Kidney (tissue), 14 donors: ENCODE results near the gene ZNF776. TPM values are rescaled to one million over a fixed set of nuclear protein-coding genes. Genes with fewer than 3 reads are reported as not detected.

Experiments used
- DNase-seq, 5 donors: peaks; one replicate each; pipeline ENCODE4 v3.0.0-alpha.2; 2013 to 2020
- FAIRE-seq: peaks from 2 replicates; lab custom pipeline; 2012; peaks lifted over from hg19 to GRCh38; lab: Jason Lieb, UNC
- H3K27ac ChIP-seq, 2 donors: one replicate each; pipeline ENCODE4 v1.7.0; 2013; ENCODE audit warnings: low read depth in 2 of 2, low read length in 2 of 2, inconsistent platforms in 1 of 2
- H3K27me3 ChIP-seq: one replicate; pipeline ENCODE4 v1.7.1; 2013; ENCODE audit warnings: low read length, inconsistent platforms; ENCODE audit not compliant: control insufficient read depth, insufficient read depth
- H3K36me3 ChIP-seq, 3 donors: one replicate each; pipeline versions ENCODE4 v1.7.0 to v1.7.1; 2013; ENCODE audit warnings: low read length in 3 of 3, control low read depth in 1 of 3, inconsistent platforms in 1 of 3; ENCODE audit not compliant: insufficient read depth in 3 of 3, control insufficient read depth in 2 of 3
- H3K4me1 ChIP-seq, 3 donors: one replicate each; pipeline versions ENCODE4 v1.7.0 to v1.7.1; 2013; ENCODE audit warnings: low read length in 3 of 3, inconsistent platforms in 1 of 3, low read depth in 1 of 3; ENCODE audit not compliant: control insufficient read depth in 2 of 3, insufficient read depth in 2 of 3
- H3K4me3 ChIP-seq, 3 donors: one replicate each; pipeline versions ENCODE4 v1.7.0 to v1.8.1; 2013; ENCODE audit warnings: low read length in 3 of 3, control low read depth in 1 of 3, inconsistent platforms in 1 of 3
- H3K9ac ChIP-seq, 3 donors: one replicate each; pipeline versions ENCODE4 v1.7.0 to v1.7.1; 2013; ENCODE audit warnings: low read length in 3 of 3, control low read depth in 1 of 3, inconsistent platforms in 1 of 3
- H3K9me3 ChIP-seq, 3 donors: one replicate each; pipeline versions ENCODE4 v1.7.0 to v1.7.1; 2013; ENCODE audit warnings: low read length in 3 of 3, control low read depth in 1 of 3, inconsistent platforms in 1 of 3; ENCODE audit not compliant: control insufficient read depth in 2 of 3, insufficient read depth in 1 of 3
- intact Hi-C: fragments of 100-400 bp; cut with DNase I; formaldehyde crosslinking; loops from one replicate; pipeline ENCODE4 v1.11.1; 2022
- polyA plus RNA-seq: library from polyadenylated mRNA; stranded (reverse); fragments of 350-450 nt; fragmentation: Illumina TruSeq; extraction: RNeasy Lipid Tissue Mini Kit (QIAGEN cat#74804); gene quantifications from one replicate; pipeline ENCODE4 v1.2.3, GENCODE V29; 2014; ENCODE audit warnings: low read depth, low replicate concordance; ENCODE audit not compliant: insufficient read depth
- total RNA-seq: library from RNA; stranded (reverse); fragmentation: NEBNext Ultra II Directional; extraction: Animal tissue kit (Norgen Biotek cat#: 25700); gene quantifications from one replicate; pipeline ENCODE4 v1.2.1, GENCODE V29; 2021
- TF ChIP-seq, protein P1 (sequence below): IDR thresholded peaks from 3 replicates; pipeline ENCODE4 v1.5.1; 2012; ENCODE audit warnings: mild to moderate bottlenecking, moderate library complexity, borderline replicate concordance; ENCODE audit not compliant: insufficient read depth; ENCODE audit errors: extremely low read depth
- donor health status: control.
- donor health status: control.
- donor health status: control.
- donor health status: control.
- donor health status: control.
- donor health status: DM: yes; HTN: yes; CAD: no.
- donor health status: Normal renal cell carcinoma (clear cell type).

The ZNF776 gene
- total and polyA plus RNA-seq, 2 donors from 2014 or later: 5.6 to 20.5 TPM

DNA sequence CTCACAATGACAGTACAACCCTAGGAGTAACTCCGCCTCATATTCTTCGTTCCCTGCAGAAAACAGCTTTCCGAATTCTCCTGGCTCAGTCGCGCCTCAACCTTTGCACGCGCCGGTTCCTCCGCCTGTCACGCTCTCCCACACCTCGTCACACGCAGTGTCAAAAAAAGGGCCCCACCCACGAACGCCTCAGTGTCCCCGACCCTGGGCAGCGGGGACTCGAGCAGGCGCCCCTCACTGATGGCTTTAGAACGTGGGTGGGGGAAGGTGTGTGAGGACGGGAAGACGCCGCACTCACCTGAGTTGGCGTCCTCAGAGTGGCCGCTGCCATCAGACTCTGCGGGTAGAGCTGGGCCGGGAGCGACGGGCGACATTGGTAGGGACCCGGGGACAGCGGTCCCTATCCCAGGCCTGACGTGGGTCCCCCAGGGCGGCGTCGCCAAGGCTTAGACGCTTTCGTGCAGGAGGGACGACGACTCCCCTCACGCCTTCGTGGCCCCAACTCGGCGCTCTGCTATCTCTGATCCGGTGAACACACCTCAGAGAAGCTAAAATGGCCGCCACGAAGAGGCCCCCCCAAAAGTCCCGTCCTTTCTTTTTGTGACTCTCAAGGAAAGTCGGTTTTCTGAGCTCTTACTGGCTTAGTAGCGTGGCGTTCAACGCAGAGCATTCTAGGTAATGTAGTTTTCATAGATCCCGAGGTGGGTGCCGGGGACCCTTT is 37.8 kb upstream of the ZNF776 start, which contains the start of gene ZNF154:
TSS of gene ZNF154 (minus strand) at position 564 of the 721 bp plus-strand sequence. CDS start at position 331, 233 bp downstream.
- H3K4me3 ChIP-seq: peak within 1 kb of the TSS; percentile 72 to 98 (median 74)
- H3K27ac ChIP-seq: peak within 1 kb of the TSS; percentile 70 to 84
- peaks cover 0 to 10% (median 3%) of the 10 kb centered on the region in 3 donors for H3K36me3 ChIP-seq
- DNase-seq (peak; percentile 71 to 96 (median 89)), FAIRE-seq (no peak)
- intact Hi-C loops: no loop called here
- TF ChIP-seq, protein P1, sequence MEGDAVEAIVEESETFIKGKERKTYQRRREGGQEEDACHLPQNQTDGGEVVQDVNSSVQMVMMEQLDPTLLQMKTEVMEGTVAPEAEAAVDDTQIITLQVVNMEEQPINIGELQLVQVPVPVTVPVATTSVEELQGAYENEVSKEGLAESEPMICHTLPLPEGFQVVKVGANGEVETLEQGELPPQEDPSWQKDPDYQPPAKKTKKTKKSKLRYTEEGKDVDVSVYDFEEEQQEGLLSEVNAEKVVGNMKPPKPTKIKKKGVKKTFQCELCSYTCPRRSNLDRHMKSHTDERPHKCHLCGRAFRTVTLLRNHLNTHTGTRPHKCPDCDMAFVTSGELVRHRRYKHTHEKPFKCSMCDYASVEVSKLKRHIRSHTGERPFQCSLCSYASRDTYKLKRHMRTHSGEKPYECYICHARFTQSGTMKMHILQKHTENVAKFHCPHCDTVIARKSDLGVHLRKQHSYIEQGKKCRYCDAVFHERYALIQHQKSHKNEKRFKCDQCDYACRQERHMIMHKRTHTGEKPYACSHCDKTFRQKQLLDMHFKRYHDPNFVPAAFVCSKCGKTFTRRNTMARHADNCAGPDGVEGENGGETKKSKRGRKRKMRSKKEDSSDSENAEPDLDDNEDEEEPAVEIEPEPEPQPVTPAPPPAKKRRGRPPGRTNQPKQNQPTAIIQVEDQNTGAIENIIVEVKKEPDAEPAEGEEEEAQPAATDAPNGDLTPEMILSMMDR: no peak
- peaks cover 0 to 10% (median 0%) of the 10 kb centered on the region in 3 donors for H3K4me1 ChIP-seq
- H3K9ac ChIP-seq: peak within 1 kb of the TSS; percentile 42 to 90 (median 70)
- H3K27me3 ChIP-seq: no peaks in the 10 kb centered on the region
- H3K9me3 ChIP-seq: peaks cover 4 to 30% (median 6%) of the 10 kb centered on the region in 3 donors

DNA sequence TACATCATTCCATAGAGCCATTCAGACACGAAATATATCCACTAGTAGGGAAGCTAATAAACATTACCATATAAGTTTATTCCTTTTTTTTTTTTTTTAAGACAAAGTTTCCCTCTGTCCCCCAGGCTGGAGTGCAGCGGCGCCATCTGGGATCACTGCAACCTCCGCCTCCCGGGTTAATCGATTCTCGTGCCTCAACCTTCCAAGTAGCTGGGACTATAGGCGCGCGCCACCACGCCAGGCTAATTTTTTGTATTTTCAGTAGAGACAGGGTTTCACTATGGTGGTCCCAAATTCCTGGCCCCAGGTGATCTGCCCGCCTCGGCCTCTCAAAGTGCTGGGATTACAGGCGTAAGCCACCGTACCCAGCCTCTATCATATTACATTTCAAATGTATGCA is 37.0 kb upstream of the ZNF776 start:
- Histone ChIP-seq H3K36me3 (peaks cover 0 to 6% (median 0%) of the 10 kb centered on the region in 3 donors), H3K27ac (no peak overlapping the region), H3K9me3 (peaks cover 4 to 23% (median 4%) of the 10 kb centered on the region in 3 donors), H3K4me3 (peak overlapping the region in 2 of 3 donors; percentile 74 to 98), H3K4me1 (peaks cover 0 to 10% (median 0%) of the 10 kb centered on the region in 3 donors), H3K9ac (peak overlapping the region in 1 of 3 donors; percentile 90), H3K27me3 (no peaks in the 10 kb centered on the region)
- no peak for FAIRE-seq
- TF ChIP-seq, protein P1: no peak
- intact Hi-C loops: no loop called here
- DNase-seq: peak in 1 of 5 donors; percentile 6

DNA sequence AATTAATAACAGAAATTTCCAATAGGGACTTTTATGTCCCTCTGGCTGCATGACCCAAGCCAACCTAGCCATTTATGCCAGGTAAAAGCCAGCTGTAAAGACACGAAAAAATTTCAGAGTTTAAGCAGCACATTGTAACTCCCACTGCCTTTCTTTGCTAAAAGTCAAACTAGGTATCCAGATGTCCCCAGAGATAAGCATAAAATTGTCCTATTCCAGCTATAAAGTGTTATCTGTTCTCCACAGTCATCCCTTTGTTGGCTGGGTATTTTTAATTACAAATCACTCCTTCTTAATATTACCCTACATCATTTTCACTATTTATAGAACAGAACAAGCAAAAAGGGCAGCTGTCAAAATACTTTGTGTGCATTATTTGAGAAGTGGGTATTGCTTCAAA is 34.4 kb upstream of the ZNF776 start:
- Histone ChIP-seq H3K27ac (no peak overlapping the region), H3K27me3 (no peaks in the 10 kb centered on the region), H3K9me3 (peaks cover 0 to 26% (median 4%) of the 10 kb centered on the region in 3 donors), H3K9ac (no peak overlapping the region), H3K36me3 (peaks cover 0 to 2% (median 0%) of the 10 kb centered on the region in 3 donors), H3K4me1 (peaks cover 0 to 2% (median 0%) of the 10 kb centered on the region in 3 donors), H3K4me3 (no peak overlapping the region)
- TF ChIP-seq, protein P1: no peak
- intact Hi-C loops: no loop called here
- FAIRE-seq (no peak), DNase-seq (no peak)
